Endothelial cell of umbilical vein (primary cell): ENCODE measurements around the gene TTLL9. TPM values are rescaled to one million over a fixed set of nuclear protein-coding genes. Genes with fewer than 3 reads are reported as not detected.

Experiments
- BruUV-seq: library from RNA; stranded (reverse); fragments of 400-500 nt; replicated peaks from 2 replicates; lab custom pipeline; 2021; lab: Mats Ljungman, UMichigan
- CTCF ChIA-PET: fragments of 300-600, 350-600 bp; sonication (Branson Sonifier 250); formaldehyde crosslinking; loops from one replicate; lab custom pipeline; 2021; ENCODE audit warnings: antibody characterized with exemption, inconsistent platforms; lab: Charles Lee
- POLR2A ChIA-PET: fragments of 300-600, 350-600 bp; sonication (Branson Sonifier 250); formaldehyde crosslinking; loops from one replicate; lab custom pipeline; 2021; ENCODE audit warnings: antibody characterized with exemption, inconsistent platforms; lab: Charles Lee
- DNase-seq: peaks from one replicate; pipeline ENCODE4 v3.0.0-alpha.2; 2011; ENCODE audit warnings: low read depth, low spot score
- FAIRE-seq: peaks from 2 replicates; lab custom pipeline; 2011; peaks lifted over from hg19 to GRCh38; lab: Jason Lieb, UNC
- H2AFZ ChIP-seq: 2 replicates; pipeline ENCODE4 v1.6.0; 2012; ENCODE audit warnings: low read depth, low read length, control low read depth, inconsistent platforms
- H3K27ac ChIP-seq: 2 replicates; pipeline ENCODE4 v1.5.1; 2011; ENCODE audit warnings: low read depth, mild to moderate bottlenecking, control low read depth, low read length, moderate library complexity; ENCODE audit not compliant: insufficient read depth
- H3K27me3 ChIP-seq, 2 experiments: 2 replicates each; pipeline versions ENCODE4 v1.6.0 to v1.6.1; 2011; ENCODE audit warnings: low read length in 2 of 2, mixed read lengths in 1 of 2; ENCODE audit not compliant: control insufficient read depth in 2 of 2, insufficient read depth in 2 of 2
- H3K36me3 ChIP-seq, 2 experiments: 2 replicates in 1 of 2; 3 replicates in 1 of 2; pipeline ENCODE4 v1.5.1; 2011; ENCODE audit warnings: low read length in 2 of 2, mild to moderate bottlenecking in 1 of 2, moderate library complexity in 1 of 2; ENCODE audit not compliant: control insufficient read depth in 2 of 2, insufficient read depth in 2 of 2; ENCODE audit errors: extremely low read depth in 1 of 2
- H3K4me1 ChIP-seq: 3 replicates; pipeline ENCODE4 v1.5.1; 2011; ENCODE audit warnings: mild to moderate bottlenecking, low read length; ENCODE audit not compliant: control insufficient read depth, insufficient read depth; ENCODE audit errors: extremely low read depth
- H3K4me2 ChIP-seq: 2 replicates; pipeline ENCODE4 v1.6.1; 2011; ENCODE audit warnings: low read length, control low read depth, mixed read lengths; ENCODE audit not compliant: insufficient read depth
- H3K4me3 ChIP-seq, 3 experiments: fragments of 200-600 bp in 1 of 3; sonication (generic), shearing (Covaris generic) in 1 of 3; replicated peaks in 1 of 3; 2 replicates each; pipeline ENCODE4 v1.5.1; 2011 to 2016; ENCODE audit warnings: control low read depth in 3 of 3, low read length in 3 of 3, mild to moderate bottlenecking in 2 of 3, inconsistent platforms in 1 of 3, low read depth in 1 of 3, moderate library complexity in 1 of 3; ENCODE audit not compliant: insufficient read depth in 1 of 3
- H3K79me2 ChIP-seq: 2 replicates; pipeline ENCODE4 v1.6.0; 2012; ENCODE audit warnings: low read length, inconsistent platforms; ENCODE audit not compliant: control insufficient read depth, insufficient read depth
- H3K9ac ChIP-seq: replicated peaks from 2 replicates; pipeline ENCODE3; 2011; ENCODE audit warnings: low read length, control low read depth; ENCODE audit not compliant: insufficient read depth; ENCODE audit errors: extremely low read depth
- H3K9me1 ChIP-seq: replicated peaks from 3 replicates; pipeline ENCODE4 v1.6.0; 2011; ENCODE audit warnings: mild to moderate bottlenecking, low read length; ENCODE audit not compliant: control insufficient read depth, insufficient read depth; ENCODE audit errors: extremely low read depth
- H3K9me3 ChIP-seq: replicated peaks from 2 replicates; pipeline ENCODE4 v1.5.1; 2012; ENCODE audit warnings: low read length, inconsistent platforms; ENCODE audit not compliant: control insufficient read depth, insufficient read depth
- H4K20me1 ChIP-seq: replicated peaks from 2 replicates; pipeline ENCODE3; 2011; ENCODE audit warnings: mild to moderate bottlenecking, low read length; ENCODE audit not compliant: control insufficient read depth, insufficient read depth; ENCODE audit errors: extremely low read depth
- CTCF ChIP-seq, 2 donors: IDR thresholded peaks; 1 replicate in 1 of 2; 2 replicates in 1 of 2; pipeline ENCODE4 v1.5.1; 2011; ENCODE audit warnings: low read length in 2 of 2, mild to moderate bottlenecking in 2 of 2, moderate library complexity in 2 of 2, control low read depth in 1 of 2, inconsistent platforms in 1 of 2, low read depth in 1 of 2; ENCODE audit not compliant: insufficient read depth in 1 of 2; ENCODE audit errors: extremely low read depth in 1 of 2
- EZH2 ChIP-seq: IDR thresholded peaks from 2 replicates; pipeline ENCODE4 v1.6.1; 2012; ENCODE audit warnings: borderline replicate concordance, low read depth, mild to moderate bottlenecking, moderate library complexity, low read length, inconsistent platforms; ENCODE audit not compliant: severe bottlenecking
- FOS ChIP-seq: IDR thresholded peaks from 2 replicates; pipeline ENCODE4 v1.6.1; 2011; ENCODE audit warnings: mild to moderate bottlenecking, low read length, moderate library complexity, borderline replicate concordance; ENCODE audit not compliant: insufficient read depth
- GATA2 ChIP-seq: IDR thresholded peaks from 2 replicates; pipeline ENCODE4 v1.7.0; 2011; ENCODE audit warnings: low read depth, mild to moderate bottlenecking, moderate library complexity, mixed read lengths, low read length; ENCODE audit not compliant: insufficient read length, insufficient read depth
- JUN ChIP-seq: IDR thresholded peaks from 2 replicates; pipeline ENCODE4 v1.6.1; 2011; ENCODE audit warnings: borderline replicate concordance, low read depth; ENCODE audit not compliant: insufficient read length, insufficient read depth
- MAX ChIP-seq: IDR thresholded peaks from 2 replicates; pipeline ENCODE4 v1.6.1; 2011; ENCODE audit not compliant: insufficient read depth, insufficient read length
- MYC ChIP-seq: IDR thresholded peaks from one replicate; pipeline ENCODE4 v1.6.1; 2011; ENCODE audit warnings: mild to moderate bottlenecking, low read depth, low read length
- POLR2A ChIP-seq: IDR thresholded peaks from 2 replicates; pipeline ENCODE4 v1.6.1; 2012; ENCODE audit warnings: low read depth, mild to moderate bottlenecking, control low read depth, low read length
- POLR2AphosphoS5 ChIP-seq: IDR thresholded peaks from 2 replicates; pipeline ENCODE4 v1.6.1; 2012; ENCODE audit warnings: low read depth, mild to moderate bottlenecking, control low read depth, low read length, moderate library complexity; ENCODE audit not compliant: insufficient read depth
- dilution Hi-C: fragments of 300-500 bp; cut with MboI; formaldehyde crosslinking; loops from one replicate; pipeline ENCODE4 v1.15.0; 2019; ENCODE audit warnings: low sequenced_read_pairs; ENCODE audit not compliant: extremely low pct_ligation_motif_present
- intact Hi-C: fragments of 100-400 bp; cut with micrococcal nuclease; formaldehyde crosslinking; loops from one replicate; pipeline ENCODE4 v1.10.0; 2022
- polyA plus RNA-seq, 4 experiments: library from polyadenylated mRNA; depleted of rRNA in 3 of 4; stranded (reverse) in 3 of 4; unstranded in 1 of 4; fragments of >200 nt; gene quantifications; 2 replicates each; pipeline versions ENCODE4 v1.2.1 to v1.2.3, GENCODE V29; 2011 to 2012; ENCODE audit warnings: missing spikeins in 1 of 4
- total RNA-seq: library from RNA; stranded (reverse); gene quantifications from 2 replicates; pipeline ENCODE4 v1.2.3, GENCODE V29; 2021

Gene TTLL9
- total and polyA plus RNA-seq, 2 donors (not counting 3 experiments of a cell fraction or from before 2014, with no cell fraction given), result 0.03 TPM; not detected in 1

GRCh38 chr20:31909253-31910070 is 39.0 kb downstream of the TTLL9 start:
- intact Hi-C loops (no loop called here), dilution Hi-C loops (no loop called here)
- Histone ChIP-seq H3K27ac (no peak overlapping the region), H3K9me1 (no peaks in the 10 kb centered on the region), H3K4me2 (no peak overlapping the region), H3K9me3 (no peaks in the 10 kb centered on the region), H3K36me3 (no peaks in the 10 kb centered on the region), H2AFZ (no peak overlapping the region), H3K27me3 (no peaks in the 10 kb centered on the region), H3K4me1 (no peaks in the 10 kb centered on the region), H4K20me1 (no peaks in the 10 kb centered on the region), H3K4me3 (no peak overlapping the region), H3K9ac (no peak overlapping the region), H3K79me2 (no peaks in the 10 kb centered on the region)
- POLR2A ChIA-PET, result no interaction called here
- DNase-seq (no peak), FAIRE-seq (no peak)
- BruUV-seq, result no TSS peak
- TF ChIP-seq POLR2A (no peak), JUN (no peak), MYC (no peak), MAX (no peak), EZH2 (no peak), FOS (no peak), POLR2AphosphoS5 (no peak), CTCF (IDR thresholded peaks at IDR 0.05; ENCODE audit: extremely low read depth in 1 of 2, insufficient read depth in 1 of 2, low read depth in 1 of 2, low read length in 2 of 2) (no peak), GATA2 (no peak)
- CTCF ChIA-PET, result interaction anchor here (0.6 to 1.5 kb wide), 2 partner anchors 10 to 123 kb away, joined by 3 to 4 read pairs; no protein-coding TSS in a partner anchor
